Nephron (organoid): ENCODE measurements around the gene SRGN.

Experiments used
- H3K27ac Mint-ChIP-seq, 3 experiments: 2 replicates each; pipeline ENCODE4 v1.8.0; 2020; ENCODE audit warnings: mixed read lengths in 3 of 3, mild to moderate bottlenecking in 2 of 3, moderate library complexity in 1 of 3
- H3K27me3 Mint-ChIP-seq: 2 replicates; pipeline ENCODE4 v1.8.0; 2021; ENCODE audit warnings: low read depth, mild to moderate bottlenecking, moderate library complexity, mixed read lengths
- H3K36me3 Mint-ChIP-seq: 2 replicates; pipeline ENCODE4 v1.8.0; 2020; ENCODE audit warnings: low read depth, mixed read lengths
- H3K4me1 Mint-ChIP-seq: 2 replicates; pipeline ENCODE4 v1.8.0; 2020; ENCODE audit warnings: mixed read lengths
- H3K4me3 Mint-ChIP-seq, 3 experiments: 2 replicates each; pipeline ENCODE4 v1.8.0; 2020; ENCODE audit warnings: mild to moderate bottlenecking in 3 of 3, mixed read lengths in 3 of 3, moderate library complexity in 2 of 3
- H3K9me3 Mint-ChIP-seq: 2 replicates; pipeline ENCODE4 v1.8.0; 2020; ENCODE audit warnings: mixed read lengths
- CTCF ChIP-seq, 3 experiments: fragments of 200-600 bp; sonication (generic); IDR thresholded peaks; one replicate each; pipeline ENCODE4 v1.5.0; 2021; ENCODE audit warnings: antibody characterized with exemption in 3 of 3; ENCODE audit not compliant: unreplicated experiment in 3 of 3

SRGN gene

DNA sequence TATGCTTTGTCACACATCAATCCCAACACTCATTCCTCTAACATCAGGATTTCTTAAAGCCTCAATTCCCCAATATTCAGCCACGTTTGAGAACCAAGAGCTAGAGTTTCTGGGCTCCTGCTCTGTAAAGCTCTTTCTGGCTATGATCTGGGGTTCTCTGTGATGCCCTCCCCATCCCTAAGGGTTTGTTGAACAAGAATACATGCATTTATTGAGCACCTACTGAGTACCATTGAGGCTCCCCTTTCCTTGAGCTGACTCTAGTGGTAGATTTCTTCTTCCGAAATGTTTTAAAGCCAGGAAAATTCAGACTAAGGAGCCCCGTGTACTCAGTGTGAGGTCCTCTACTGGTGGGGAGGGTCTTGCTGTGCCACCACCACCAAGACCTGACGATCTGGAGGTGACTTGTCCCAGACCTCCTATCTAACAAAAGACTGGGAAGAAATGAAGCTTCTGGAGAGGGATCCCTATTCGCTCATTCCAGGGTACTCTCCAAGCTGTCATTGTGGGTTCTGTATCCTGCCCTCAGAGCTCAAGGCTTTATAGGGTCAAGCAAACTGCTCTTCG is 23.1 kb upstream of the SRGN start:
- Mint-ChIP-seq H3K4me1 (peaks cover 5% of the 10 kb centered on the region), H3K27me3 (peaks cover 32% of the 10 kb centered on the region), H3K4me3 (no peak overlapping the region), H3K9me3 (no peaks in the 10 kb centered on the region), H3K36me3 (no peaks in the 10 kb centered on the region), H3K27ac (no peak overlapping the region)
- TF ChIP-seq CTCF (IDR thresholded peaks at IDR 0.05; ENCODE audit: unreplicated experiment in 3 of 3): no peak

DNA sequence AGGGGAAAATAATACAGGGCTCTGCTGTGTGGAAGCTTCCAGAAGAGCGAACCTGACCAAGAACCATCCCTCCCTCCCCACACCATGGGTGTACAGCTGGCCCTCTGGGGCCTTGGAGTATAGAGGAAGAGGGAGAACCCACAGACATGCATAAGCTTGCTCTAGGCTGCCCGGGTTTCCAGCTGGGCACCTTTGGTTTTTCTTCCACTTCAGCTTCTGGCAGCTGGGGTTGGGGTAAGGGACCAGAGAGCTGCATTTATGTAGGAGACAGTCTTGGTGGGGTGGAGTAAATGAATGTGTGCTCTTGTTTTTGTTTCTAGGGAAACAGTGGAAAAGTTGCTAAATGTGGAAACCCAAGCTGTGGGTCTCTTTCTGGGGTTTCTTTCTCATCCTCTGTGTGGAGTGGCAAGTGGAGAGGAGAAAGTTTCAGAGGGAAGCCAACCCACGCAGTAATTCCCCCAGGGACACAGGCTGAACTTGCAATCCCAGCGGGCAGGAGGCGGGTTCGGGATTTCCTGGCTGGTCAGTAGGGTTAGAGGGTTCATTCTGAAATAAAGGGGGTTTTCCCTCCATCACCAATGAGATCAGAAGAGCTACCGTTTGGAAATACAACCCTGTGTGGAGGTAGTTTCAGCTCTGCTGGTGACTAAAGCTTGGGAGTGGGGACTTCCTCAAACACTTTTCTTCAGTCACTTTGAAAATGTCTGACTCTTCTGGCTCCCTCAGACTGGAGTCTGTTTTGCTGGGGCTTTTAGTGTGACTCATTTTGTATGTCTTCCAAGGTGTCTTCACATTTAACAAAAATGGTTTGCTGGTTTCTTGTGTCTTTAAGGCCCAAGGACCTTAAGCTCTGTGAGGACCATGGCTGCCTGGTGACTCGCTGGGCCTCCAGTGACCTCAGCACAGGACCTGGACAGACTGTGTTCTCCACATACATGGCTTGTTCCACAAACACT is 22.2 kb upstream of the SRGN start:
- no peak for TF ChIP-seq CTCF (IDR thresholded peaks at IDR 0.05; ENCODE audit: unreplicated experiment in 3 of 3)
- no peak overlapping the region for H3K4me3 Mint-ChIP-seq

DNA sequence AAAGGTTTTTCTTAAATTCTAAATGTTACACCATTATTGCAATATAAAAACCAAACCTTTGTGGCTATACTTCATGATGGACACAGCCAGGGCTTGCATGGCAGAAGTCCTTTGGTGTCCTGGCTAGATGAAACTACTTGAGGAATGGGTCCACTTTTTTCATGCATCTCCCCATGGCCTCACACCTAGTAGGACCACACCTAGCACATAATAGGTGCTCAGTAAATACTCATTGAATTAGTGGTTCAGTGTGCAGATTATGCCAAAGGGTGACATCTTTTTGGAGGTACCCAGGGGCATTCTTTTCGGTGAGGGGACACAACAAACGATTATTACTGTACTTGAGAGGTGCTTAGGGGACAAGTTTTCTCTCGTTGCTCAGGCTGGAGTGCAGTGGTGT is 20.7 kb upstream of the SRGN start:
- TF ChIP-seq CTCF (IDR thresholded peaks at IDR 0.05; ENCODE audit: unreplicated experiment in 3 of 3): no peak
- Mint-ChIP-seq H3K36me3 (no peaks in the 10 kb centered on the region), H3K27me3 (peaks cover 35% of the 10 kb centered on the region), H3K4me1 (no peaks in the 10 kb centered on the region), H3K4me3 (no peak overlapping the region), H3K27ac (no peak overlapping the region), H3K9me3 (no peaks in the 10 kb centered on the region)

More for the DNA sequence above, 22.2 kb upstream of the SRGN start:
- Mint-ChIP-seq H3K27ac (no peak overlapping the region), H3K27me3 (peaks cover 36% of the 10 kb centered on the region), H3K36me3 (no peaks in the 10 kb centered on the region), H3K9me3 (no peaks in the 10 kb centered on the region), H3K4me1 (peaks cover 5% of the 10 kb centered on the region)

- H3K4me1 Mint-ChIP-seq: peaks cover 6% of the 10 kb centered on the region
- no peak overlapping the region for H3K27ac Mint-ChIP-seq
- H3K27me3 Mint-ChIP-seq: peaks cover 30% of the 10 kb centered on the region
- TF ChIP-seq CTCF (IDR thresholded peaks at IDR 0.05; ENCODE audit: unreplicated experiment in 3 of 3): no peak
- no peaks in the 10 kb centered on the region for H3K36me3 Mint-ChIP-seq
- no peaks in the 10 kb centered on the region for H3K9me3 Mint-ChIP-seq
- no peak overlapping the region for H3K4me3 Mint-ChIP-seq
Observed at GRCh38 chr10:69068549-69068948, 19.4 kb upstream of the SRGN start.

DNA sequence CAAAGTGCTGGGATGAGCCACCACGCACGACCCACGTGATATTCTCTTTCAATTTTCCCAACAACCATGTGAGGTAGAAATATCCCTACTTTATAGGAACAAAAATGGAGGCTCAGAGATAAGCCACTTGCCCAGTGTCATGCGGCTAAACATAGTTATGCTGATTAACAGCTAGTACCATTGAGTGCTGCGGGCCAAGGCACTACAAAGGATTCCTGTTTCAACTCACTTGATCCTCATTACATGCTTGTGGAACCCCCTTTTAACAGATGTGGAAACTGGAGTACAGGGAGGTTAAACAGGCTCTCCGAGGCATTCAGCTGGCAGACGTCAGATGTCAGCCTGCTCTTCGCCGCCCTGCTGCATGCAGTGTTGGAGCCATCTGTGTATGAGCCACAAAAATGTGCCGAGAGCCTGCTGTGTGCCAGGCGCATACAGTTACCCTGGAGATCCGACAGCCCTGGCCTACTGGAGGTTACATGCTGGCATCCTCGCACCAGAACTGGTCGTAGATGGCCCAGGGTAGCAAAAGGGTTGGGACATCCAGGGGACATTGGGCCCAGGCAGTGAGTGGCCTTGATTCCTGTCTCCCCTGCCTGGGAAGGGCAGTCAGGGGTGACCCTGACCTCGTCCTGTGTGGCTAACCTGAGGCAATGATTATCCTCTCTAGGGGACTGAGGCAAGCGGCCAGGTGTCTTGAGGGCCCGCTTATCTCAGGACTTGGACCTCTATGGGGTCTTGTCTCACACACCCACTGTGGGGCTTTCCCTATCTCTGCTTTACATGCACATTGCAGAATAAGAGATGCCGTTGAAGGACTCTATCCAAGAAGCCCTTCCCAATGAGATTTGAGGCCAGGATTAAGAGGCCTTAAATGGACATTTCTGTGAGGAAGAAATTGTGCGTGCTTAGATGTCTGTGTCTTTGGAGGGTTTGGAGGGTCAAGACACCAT is 18.5 kb upstream of the SRGN start:
- H3K4me3 Mint-ChIP-seq: no peak overlapping the region
- TF ChIP-seq CTCF (IDR thresholded peaks at IDR 0.05; ENCODE audit: unreplicated experiment in 3 of 3): no peak
- peaks cover 6% of the 10 kb centered on the region for H3K4me1 Mint-ChIP-seq
- no peak overlapping the region for H3K27ac Mint-ChIP-seq
- no peaks in the 10 kb centered on the region for H3K9me3 Mint-ChIP-seq
- peaks cover 27% of the 10 kb centered on the region for H3K27me3 Mint-ChIP-seq
- H3K36me3 Mint-ChIP-seq: no peaks in the 10 kb centered on the region
